ENCODE results near the gene TMEM273.

DNA sequence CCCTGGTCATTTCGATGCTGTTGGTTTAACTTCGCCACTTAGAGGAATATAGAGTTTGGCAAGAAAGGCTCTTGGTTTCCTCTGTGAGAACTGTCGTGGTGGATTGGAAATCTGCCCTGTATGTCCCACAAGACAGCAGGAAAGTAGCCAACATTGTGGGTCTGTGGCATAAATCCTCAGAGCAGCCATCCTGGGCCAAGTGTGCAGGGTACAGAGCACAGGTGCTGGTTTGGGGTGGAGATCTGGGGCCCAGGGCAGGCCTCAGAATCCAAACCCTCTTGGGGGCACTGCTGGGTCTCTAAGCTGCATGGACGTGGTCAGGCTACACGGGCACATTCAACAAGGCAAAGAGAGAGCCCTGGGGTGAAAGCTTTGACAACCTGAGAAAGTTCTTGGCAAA lies 39.2 kb upstream of the TMEM273 start:
- TF ChIP-seq CTCF (IDR thresholded peaks at IDR 0.05; ENCODE audit: borderline replicate concordance, extremely low read depth, low read length, poor library complexity, severe bottlenecking) = no peak
- TF ChIP-seq EZH2 (IDR thresholded peaks at IDR 0.05; ENCODE audit: borderline replicate concordance, low read depth, low read length, severe bottlenecking) = no peak

Data from DND-41 (cell line).